Measurements from ENCODE around the gene THUMPD2. TPM values are rescaled to one million over a fixed set of nuclear protein-coding genes. Genes with fewer than 3 reads are reported as not detected.
"Not testable (repeated sequence)": the region's sequence is repeated elsewhere in the genome, so short reads cannot be mapped to it uniquely, and the experiment has no call there.

The THUMPD2 gene
- total RNA-seq, 1 donor: 10.8 TPM

DNA sequence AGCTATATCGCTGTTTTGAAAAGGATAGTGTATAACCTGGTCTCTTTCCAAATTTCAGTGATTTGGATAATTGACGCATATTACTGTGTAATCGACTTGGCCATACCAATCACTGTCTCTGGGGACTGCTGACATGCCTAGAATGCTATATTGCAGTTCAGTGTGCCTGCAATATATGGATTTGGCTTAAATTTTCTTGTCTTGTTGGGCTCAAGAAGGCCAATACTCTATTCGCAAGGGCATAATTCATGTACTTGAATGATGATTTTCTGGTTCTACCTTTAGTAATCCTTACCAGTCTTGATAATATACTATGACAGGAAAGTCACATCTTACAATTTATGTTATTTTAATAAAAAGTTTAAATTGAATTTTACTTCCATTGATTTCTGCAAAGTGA lies 21.7 kb upstream of the THUMPD2 start:
- TF ChIP-seq, protein P1, sequence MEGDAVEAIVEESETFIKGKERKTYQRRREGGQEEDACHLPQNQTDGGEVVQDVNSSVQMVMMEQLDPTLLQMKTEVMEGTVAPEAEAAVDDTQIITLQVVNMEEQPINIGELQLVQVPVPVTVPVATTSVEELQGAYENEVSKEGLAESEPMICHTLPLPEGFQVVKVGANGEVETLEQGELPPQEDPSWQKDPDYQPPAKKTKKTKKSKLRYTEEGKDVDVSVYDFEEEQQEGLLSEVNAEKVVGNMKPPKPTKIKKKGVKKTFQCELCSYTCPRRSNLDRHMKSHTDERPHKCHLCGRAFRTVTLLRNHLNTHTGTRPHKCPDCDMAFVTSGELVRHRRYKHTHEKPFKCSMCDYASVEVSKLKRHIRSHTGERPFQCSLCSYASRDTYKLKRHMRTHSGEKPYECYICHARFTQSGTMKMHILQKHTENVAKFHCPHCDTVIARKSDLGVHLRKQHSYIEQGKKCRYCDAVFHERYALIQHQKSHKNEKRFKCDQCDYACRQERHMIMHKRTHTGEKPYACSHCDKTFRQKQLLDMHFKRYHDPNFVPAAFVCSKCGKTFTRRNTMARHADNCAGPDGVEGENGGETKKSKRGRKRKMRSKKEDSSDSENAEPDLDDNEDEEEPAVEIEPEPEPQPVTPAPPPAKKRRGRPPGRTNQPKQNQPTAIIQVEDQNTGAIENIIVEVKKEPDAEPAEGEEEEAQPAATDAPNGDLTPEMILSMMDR (IDR thresholded peaks at IDR 0.05; ENCODE audit: insufficient read depth, low read depth, low read length): no peak
- no peak for DNase-seq (ENCODE audit: low read depth)
- H3K4me3 ChIP-seq (ENCODE audit: low read depth, low read length): no peak overlapping the region

DNA sequence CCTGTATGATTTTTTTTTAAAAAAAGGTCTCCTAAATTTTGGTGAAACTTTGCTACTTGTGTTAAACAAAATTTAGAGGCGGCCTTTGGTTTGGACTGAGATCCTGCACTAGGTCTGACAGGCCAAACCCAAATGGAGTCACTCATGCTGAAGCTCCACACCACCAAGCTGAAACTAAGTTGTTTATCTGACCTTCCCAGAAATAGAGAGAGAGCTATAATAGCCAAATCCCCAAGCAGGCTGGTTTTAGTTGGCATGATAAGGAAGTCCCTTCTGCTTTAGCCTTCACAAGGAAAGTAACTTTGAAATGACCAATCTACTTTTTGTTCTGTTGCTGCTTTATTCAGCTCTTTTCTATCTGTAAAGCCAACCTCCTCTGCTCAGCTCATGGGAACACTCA lies 17.1 kb upstream of the THUMPD2 start:
- TF ChIP-seq, protein P1 (IDR thresholded peaks at IDR 0.05; ENCODE audit: insufficient read depth, low read depth, low read length): no peak
- no peak overlapping the region for H3K4me3 ChIP-seq (ENCODE audit: low read depth, low read length)
- DNase-seq (ENCODE audit: low read depth): no peak

DNA sequence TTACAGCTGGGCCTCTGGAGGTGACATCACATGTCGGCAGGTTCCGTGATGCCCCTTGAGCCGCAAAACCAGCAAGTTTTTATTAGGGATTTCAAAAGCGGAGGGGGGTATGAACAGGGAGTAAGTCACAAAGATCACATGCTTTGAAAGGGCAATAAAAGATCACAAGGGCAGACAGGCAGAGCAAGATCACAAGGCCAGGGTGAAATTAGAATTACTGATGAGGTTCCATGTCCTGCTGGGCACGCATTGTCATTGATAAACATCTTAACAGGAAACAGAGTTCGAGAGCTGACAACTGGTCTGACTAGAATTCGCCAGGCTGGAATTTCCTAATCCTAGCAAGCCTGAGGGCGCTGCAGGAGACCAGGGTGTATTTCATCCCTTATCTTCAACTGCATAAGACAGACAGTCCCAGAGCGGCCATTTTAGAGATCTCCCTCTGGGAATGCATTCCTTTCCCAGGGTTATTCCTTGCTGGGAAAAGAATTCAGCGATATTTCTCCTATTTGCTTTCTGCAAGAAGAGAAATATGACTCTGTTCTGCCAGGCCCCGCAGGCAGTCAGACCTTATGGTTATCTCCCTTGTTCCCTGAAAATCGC lies 11.3 kb upstream of the THUMPD2 start:
- H3K4me3 ChIP-seq (ENCODE audit: low read depth, low read length); DNase-seq (ENCODE audit: low read depth): not testable (repeated sequence)

DNA sequence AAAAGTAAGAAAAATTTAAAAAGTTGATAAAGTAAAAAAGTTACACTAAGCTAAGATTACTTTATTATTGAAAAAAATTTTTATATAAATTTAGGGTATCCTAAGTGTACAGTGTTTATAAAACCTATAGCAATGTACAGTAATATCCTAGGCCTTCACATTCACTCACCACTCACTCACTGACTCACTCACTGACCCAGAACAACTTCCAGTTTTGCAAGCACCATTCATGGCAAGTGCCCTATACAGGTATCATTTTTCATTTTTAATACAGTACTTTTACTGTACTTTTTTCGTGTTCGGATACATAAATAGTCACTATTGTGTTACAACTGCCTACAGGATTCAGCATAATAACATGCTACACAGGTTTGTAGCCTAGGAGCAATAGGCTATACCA lies 8.9 kb upstream of the THUMPD2 start:
- no peak overlapping the region for H3K4me3 ChIP-seq (ENCODE audit: low read depth, low read length)
- DNase-seq (ENCODE audit: low read depth): no peak
- TF ChIP-seq, protein P1 (IDR thresholded peaks at IDR 0.05; ENCODE audit: insufficient read depth, low read depth, low read length): no peak

DNA sequence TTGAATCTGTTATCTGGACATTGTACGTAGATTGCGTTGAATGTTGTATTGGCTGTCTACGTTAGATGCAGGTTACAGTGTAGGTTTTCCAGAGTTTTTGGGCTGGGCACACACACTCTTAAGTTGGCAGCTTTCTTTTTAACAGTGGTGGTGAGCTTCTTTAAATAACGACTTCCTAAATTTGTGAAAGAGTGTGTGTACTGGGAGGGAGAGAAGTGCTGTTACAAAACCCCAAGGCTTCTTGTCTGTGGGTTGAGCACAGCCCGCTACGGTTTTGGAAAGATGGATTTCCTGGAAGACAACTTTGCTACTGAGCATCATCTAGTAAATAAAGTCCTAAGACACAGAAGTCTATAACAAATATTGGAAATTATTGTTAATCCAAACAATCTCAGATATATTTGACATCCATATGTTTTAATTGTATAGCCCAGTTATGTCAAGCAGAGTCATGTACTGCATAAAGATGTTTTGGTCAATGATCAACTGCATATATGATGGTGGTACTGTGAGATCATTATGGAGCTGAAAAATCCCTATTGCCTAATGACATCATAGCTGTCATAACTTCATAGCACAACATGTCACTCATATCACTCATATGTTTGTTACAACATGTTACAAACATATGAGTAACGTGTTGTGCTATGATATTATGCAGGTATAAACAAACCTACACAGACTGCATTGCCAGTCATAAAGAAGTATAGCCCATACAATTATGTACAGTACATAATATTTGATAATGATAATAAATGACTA lies 7.9 kb upstream of the THUMPD2 start:
- no peak for DNase-seq (ENCODE audit: low read depth)
- TF ChIP-seq, protein P1 (IDR thresholded peaks at IDR 0.05; ENCODE audit: insufficient read depth, low read depth, low read length): no peak
- H3K4me3 ChIP-seq (ENCODE audit: low read depth, low read length): no peak overlapping the region

DNA sequence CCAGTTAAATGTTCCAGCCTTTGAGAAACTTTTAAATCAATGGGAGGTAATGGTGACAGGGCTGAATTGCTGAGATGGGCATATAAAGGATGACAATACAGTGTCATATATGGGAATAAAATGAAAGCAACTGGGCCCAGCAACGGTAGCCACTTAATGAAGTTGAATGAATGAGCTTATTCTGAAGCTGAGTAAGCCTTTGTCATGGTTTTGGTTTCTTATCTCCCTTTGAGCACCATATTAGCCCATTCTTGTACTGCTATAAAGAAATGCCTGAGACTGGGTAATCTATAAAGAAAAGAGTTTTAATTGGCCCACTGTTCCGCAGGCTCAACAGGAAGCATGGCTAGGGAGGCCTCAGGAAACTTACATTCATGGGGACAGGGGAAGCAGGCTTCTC lies 3.5 kb upstream of the THUMPD2 start:
- DNase-seq (ENCODE audit: low read depth): no peak
- TF ChIP-seq, protein P1 (IDR thresholded peaks at IDR 0.05; ENCODE audit: insufficient read depth, low read depth, low read length): no peak

DNA sequence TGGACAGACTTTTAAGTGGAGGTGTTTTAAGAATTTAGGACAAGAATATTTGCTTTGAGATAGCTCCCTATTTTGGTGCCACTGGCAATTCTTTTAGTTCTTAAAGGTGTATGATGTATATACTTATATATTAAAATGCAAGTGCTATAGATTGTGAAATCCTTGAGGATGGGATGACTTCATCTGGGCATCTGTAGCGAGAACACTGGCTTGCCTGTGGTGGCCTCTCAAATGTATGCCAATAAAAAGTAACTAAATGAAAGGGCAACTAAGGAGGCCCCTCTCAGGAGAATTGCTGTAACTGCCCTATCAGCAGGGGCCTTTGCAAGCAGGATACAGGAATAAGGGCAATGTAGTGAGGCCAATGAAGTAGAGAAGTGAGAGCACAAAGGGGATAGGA lies 2.6 kb upstream of the THUMPD2 start:
- no peak overlapping the region for H3K4me3 ChIP-seq (ENCODE audit: low read depth, low read length)
- peak; percentile 31 for DNase-seq (ENCODE audit: low read depth)
- TF ChIP-seq, protein P1 (IDR thresholded peaks at IDR 0.05; ENCODE audit: insufficient read depth, low read depth, low read length): no peak

More for the DNA sequence above, 3.5 kb upstream of the THUMPD2 start:
- no peak overlapping the region for H3K4me3 ChIP-seq (ENCODE audit: low read depth, low read length)

Data from fibroblast of villous mesenchyme (primary cell).